OCI-LY1 (cell line): ENCODE results near the gene GNG13.
A peak's percentile ranks its signal among the peaks of the same experiment; 100 is the strongest.

Experiments
- H2AFZ ChIP-seq: fragments of 200-600 bp; sonication (generic), shearing (Covaris generic); 2 replicates; pipeline ENCODE4 v1.6.0; 2014; ENCODE audit warnings: antibody characterized with exemption, mild to moderate bottlenecking, low read length
- H3F3A ChIP-seq: fragments of 200-600 bp; sonication (generic), shearing (Covaris generic); 2 replicates; pipeline ENCODE4 v1.6.0; 2014; ENCODE audit warnings: mild to moderate bottlenecking, antibody characterized with exemption, low read length, moderate library complexity; ENCODE audit not compliant: insufficient read depth
- H3K27ac ChIP-seq: fragments of 200-600 bp; sonication (generic); 2 replicates; pipeline ENCODE4 v1.5.1; 2014; ENCODE audit warnings: low read length, mixed run types, mild to moderate bottlenecking, low read depth; ENCODE audit not compliant: poor library complexity, severe bottlenecking
- H3K27me3 ChIP-seq: fragments of 200-600 bp; sonication (generic); 2 replicates; pipeline ENCODE4 v1.6.0; 2014; ENCODE audit warnings: antibody characterized with exemption, mild to moderate bottlenecking, low read length, moderate library complexity; ENCODE audit not compliant: insufficient read depth
- H3K36me3 ChIP-seq: fragments of 200-600 bp; sonication (generic); 2 replicates; pipeline ENCODE4 v1.6.1; 2014; ENCODE audit warnings: mild to moderate bottlenecking, antibody characterized with exemption, low read length, moderate library complexity, mixed read lengths; ENCODE audit not compliant: insufficient read depth
- H3K4me1 ChIP-seq: fragments of 200-600 bp; sonication (generic); 2 replicates; pipeline ENCODE4 v1.5.1; 2014; ENCODE audit warnings: mild to moderate bottlenecking, low read length, moderate library complexity; ENCODE audit not compliant: insufficient read depth, severe bottlenecking
- H3K4me2 ChIP-seq: fragments of 200-600 bp; sonication (generic), shearing (Covaris generic); 2 replicates; pipeline ENCODE4 v1.6.1; 2014; ENCODE audit warnings: low read length
- H3K4me3 ChIP-seq: fragments of 200-600 bp; sonication (generic); 2 replicates; pipeline ENCODE4 v1.5.1; 2014; ENCODE audit warnings: low read length, low read depth, mild to moderate bottlenecking, mixed read lengths; ENCODE audit not compliant: poor library complexity, severe bottlenecking
- H3K79me2 ChIP-seq: fragments of 200-600 bp; shearing (Covaris generic); 2 replicates; pipeline ENCODE4 v1.6.1; 2016; ENCODE audit warnings: mixed run types, low read length, mixed read lengths; ENCODE audit not compliant: insufficient read depth
- H3K9ac ChIP-seq: fragments of 200-600 bp; sonication (generic), shearing (Covaris generic); 2 replicates; pipeline ENCODE4 v1.6.1; 2014; ENCODE audit warnings: mild to moderate bottlenecking, low read length, mixed read lengths
- H3K9me2 ChIP-seq: fragments of 200-600 bp; sonication (generic), shearing (Covaris generic); 2 replicates; pipeline ENCODE4 v1.6.1; 2014; ENCODE audit warnings: low read depth, mild to moderate bottlenecking, low read length, mixed read lengths
- H3K9me3 ChIP-seq: fragments of 200-600 bp; shearing (Covaris generic); 2 replicates; pipeline ENCODE4 v1.6.1; 2014; ENCODE audit warnings: low read length, mixed read lengths
- H4K20me1 ChIP-seq: fragments of 200-600 bp; sonication (generic), shearing (Covaris generic); 2 replicates; pipeline ENCODE4 v1.6.0; 2016; ENCODE audit warnings: mild to moderate bottlenecking, low read length; ENCODE audit not compliant: insufficient read depth
- CTCF ChIP-seq: fragments of 200-600 bp; sonication (generic), shearing (Covaris generic); IDR thresholded peaks from 2 replicates; pipeline ENCODE4 v1.5.1; 2017; ENCODE audit warnings: mild to moderate bottlenecking, antibody characterized with exemption, low read length, moderate library complexity, mixed read lengths
- EZH2 ChIP-seq: fragments of 200-600 bp; sonication (generic), shearing (Covaris generic); IDR thresholded peaks from 2 replicates; pipeline ENCODE4 v1.8.0; 2017; ENCODE audit warnings: borderline replicate concordance, mixed run types, mild to moderate bottlenecking, antibody characterized with exemption, low read length, moderate library complexity, mixed read lengths

Gene GNG13

GRCh38 chr16:787978-788398 is 12.5 kb downstream of the GNG13 start, which contains the start of gene RPUSD1:
Gene RPUSD1 (minus strand): TSS chr16:788381. CDS start chr16:787737, 644 bp downstream.
- H3K27me3 ChIP-seq: no peaks in the 10 kb centered on the region
- peaks cover 44% of the 10 kb centered on the region for H3K36me3 ChIP-seq
- H3K4me1 ChIP-seq: peaks cover 23% of the 10 kb centered on the region
- H3K9ac ChIP-seq: peak within 1 kb of the TSS; percentile 91
- H3K27ac ChIP-seq: no peak within 1 kb of the TSS
- no peaks in the 10 kb centered on the region for H3F3A ChIP-seq
- TF ChIP-seq EZH2 (no peak), CTCF (no peak)
- H3K4me2 ChIP-seq: peak within 1 kb of the TSS; percentile 93
- no peaks in the 10 kb centered on the region for H3K9me2 ChIP-seq
- peak within 1 kb of the TSS; percentile 96 for H3K4me3 ChIP-seq
- no peaks in the 10 kb centered on the region for H3K79me2 ChIP-seq
- H4K20me1 ChIP-seq: no peaks in the 10 kb centered on the region
- H3K9me3 ChIP-seq: no peaks in the 10 kb centered on the region
- no peak within 1 kb of the TSS for H2AFZ ChIP-seq

- H3K4me3 ChIP-seq: peak overlapping the region; percentile 96
- peak overlapping the region; percentile 93 for H3K4me2 ChIP-seq
- no peaks in the 10 kb centered on the region for H4K20me1 ChIP-seq
- H3K9ac ChIP-seq: peak overlapping the region; percentile 91
- no peaks in the 10 kb centered on the region for H3K79me2 ChIP-seq
- no peaks in the 10 kb centered on the region for H3K27me3 ChIP-seq
- no peaks in the 10 kb centered on the region for H3K9me2 ChIP-seq
- H2AFZ ChIP-seq: no peak overlapping the region
- TF ChIP-seq EZH2: no peak
- no peak for TF ChIP-seq CTCF
- H3K4me1 ChIP-seq: peaks cover 23% of the 10 kb centered on the region
- H3K9me3 ChIP-seq: no peaks in the 10 kb centered on the region
- no peaks in the 10 kb centered on the region for H3F3A ChIP-seq
- H3K27ac ChIP-seq: no peak overlapping the region
- peaks cover 40% of the 10 kb centered on the region for H3K36me3 ChIP-seq
Measured at GRCh38 chr16:787321-787966, 13.1 kb downstream of the GNG13 start.

- Histone ChIP-seq H3K79me2 (no peaks in the 10 kb centered on the region), H4K20me1 (no peaks in the 10 kb centered on the region), H3K36me3 (peaks cover 24% of the 10 kb centered on the region), H3F3A (no peaks in the 10 kb centered on the region), H3K9ac (no peak overlapping the region), H3K9me3 (no peaks in the 10 kb centered on the region), H3K27me3 (no peaks in the 10 kb centered on the region; the same call in 1 of the 2 replicates), H2AFZ (no peak overlapping the region), H3K27ac (no peak overlapping the region), H3K4me2 (no peak overlapping the region), H3K9me2 (no peaks in the 10 kb centered on the region), H3K4me1 (peaks cover 23% of the 10 kb centered on the region), H3K4me3 (no peak overlapping the region)
- TF ChIP-seq EZH2 (no peak), CTCF (peak; percentile 74)
Measured at GRCh38 chr16:785563-786535, 14.7 kb downstream of the GNG13 start.
